Ishikawa (cell line): ENCODE results near the gene PDE11A.

Experiments used
- CEBPB ChIP-seq: IDR thresholded peaks from 2 replicates; pipeline ENCODE4 v1.6.1; 2012
- CREB1 ChIP-seq: IDR thresholded peaks from 2 replicates; pipeline ENCODE4 v1.6.1; 2012; ENCODE audit warnings: low read depth
- EGR1 ChIP-seq: IDR thresholded peaks from 2 replicates; pipeline ENCODE4 v1.6.1; 2012
- EP300 ChIP-seq: IDR thresholded peaks from 2 replicates; pipeline ENCODE4 v1.6.1; 2012; ENCODE audit warnings: borderline replicate concordance
- FOXM1 ChIP-seq: IDR thresholded peaks from 2 replicates; pipeline ENCODE4 v1.6.1; 2012; ENCODE audit warnings: low read depth, borderline replicate concordance
- NFIC ChIP-seq: IDR thresholded peaks from 2 replicates; pipeline ENCODE4 v1.6.1; 2012
- RAD21 ChIP-seq: IDR thresholded peaks from 2 replicates; pipeline ENCODE4 v1.6.1; 2012; ENCODE audit warnings: low read depth
- TAF1 ChIP-seq: IDR thresholded peaks from 2 replicates; pipeline ENCODE4 v1.6.1; 2012; ENCODE audit warnings: low read depth, mild to moderate bottlenecking
- TCF12 ChIP-seq: IDR thresholded peaks from 2 replicates; pipeline ENCODE4 v1.6.1; 2012; ENCODE audit warnings: low read depth
- TEAD4 ChIP-seq: IDR thresholded peaks from 2 replicates; pipeline ENCODE4 v1.6.1; 2012
- YY1 ChIP-seq: IDR thresholded peaks from 2 replicates; pipeline ENCODE4 v1.6.1; 2012; ENCODE audit warnings: low read depth
- ZBTB7A ChIP-seq: IDR thresholded peaks from 2 replicates; pipeline ENCODE4 v1.6.1; 2012; ENCODE audit warnings: low read depth
- TF ChIP-seq, protein P1 (sequence below): IDR thresholded peaks from 2 replicates; pipeline ENCODE4 v1.6.1; 2012; ENCODE audit warnings: low read depth, mild to moderate bottlenecking
- TF ChIP-seq, protein P2 (sequence below): IDR thresholded peaks from 2 replicates; pipeline ENCODE4 v1.6.1; 2012
- TF ChIP-seq, protein P3 (sequence below): IDR thresholded peaks from 2 replicates; pipeline ENCODE4 v1.6.1; 2012

Gene PDE11A

DNA sequence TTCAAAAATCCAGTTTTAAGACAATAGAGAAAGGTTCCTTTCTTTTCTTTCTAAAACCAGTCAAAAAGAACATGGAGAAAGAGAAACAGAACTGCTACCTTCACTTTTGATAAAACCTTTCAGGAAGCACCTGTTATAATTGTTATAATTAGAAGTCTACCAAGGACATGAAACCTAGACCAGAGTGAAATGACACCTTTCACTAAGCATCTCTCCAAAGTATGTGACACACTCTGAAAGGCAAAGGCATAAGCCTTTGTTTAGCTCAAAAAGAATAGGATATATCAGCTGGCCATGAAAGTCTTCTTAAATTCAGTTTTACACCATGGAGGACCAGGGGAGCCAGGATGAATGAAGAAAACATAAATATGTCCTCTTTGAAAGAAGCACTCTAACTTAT lies 20.9 kb upstream of the PDE11A start:
- TF ChIP-seq NFIC = no peak
- TF ChIP-seq, protein P1, sequence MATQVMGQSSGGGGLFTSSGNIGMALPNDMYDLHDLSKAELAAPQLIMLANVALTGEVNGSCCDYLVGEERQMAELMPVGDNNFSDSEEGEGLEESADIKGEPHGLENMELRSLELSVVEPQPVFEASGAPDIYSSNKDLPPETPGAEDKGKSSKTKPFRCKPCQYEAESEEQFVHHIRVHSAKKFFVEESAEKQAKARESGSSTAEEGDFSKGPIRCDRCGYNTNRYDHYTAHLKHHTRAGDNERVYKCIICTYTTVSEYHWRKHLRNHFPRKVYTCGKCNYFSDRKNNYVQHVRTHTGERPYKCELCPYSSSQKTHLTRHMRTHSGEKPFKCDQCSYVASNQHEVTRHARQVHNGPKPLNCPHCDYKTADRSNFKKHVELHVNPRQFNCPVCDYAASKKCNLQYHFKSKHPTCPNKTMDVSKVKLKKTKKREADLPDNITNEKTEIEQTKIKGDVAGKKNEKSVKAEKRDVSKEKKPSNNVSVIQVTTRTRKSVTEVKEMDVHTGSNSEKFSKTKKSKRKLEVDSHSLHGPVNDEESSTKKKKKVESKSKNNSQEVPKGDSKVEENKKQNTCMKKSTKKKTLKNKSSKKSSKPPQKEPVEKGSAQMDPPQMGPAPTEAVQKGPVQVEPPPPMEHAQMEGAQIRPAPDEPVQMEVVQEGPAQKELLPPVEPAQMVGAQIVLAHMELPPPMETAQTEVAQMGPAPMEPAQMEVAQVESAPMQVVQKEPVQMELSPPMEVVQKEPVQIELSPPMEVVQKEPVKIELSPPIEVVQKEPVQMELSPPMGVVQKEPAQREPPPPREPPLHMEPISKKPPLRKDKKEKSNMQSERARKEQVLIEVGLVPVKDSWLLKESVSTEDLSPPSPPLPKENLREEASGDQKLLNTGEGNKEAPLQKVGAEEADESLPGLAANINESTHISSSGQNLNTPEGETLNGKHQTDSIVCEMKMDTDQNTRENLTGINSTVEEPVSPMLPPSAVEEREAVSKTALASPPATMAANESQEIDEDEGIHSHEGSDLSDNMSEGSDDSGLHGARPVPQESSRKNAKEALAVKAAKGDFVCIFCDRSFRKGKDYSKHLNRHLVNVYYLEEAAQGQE = no peak
- TF ChIP-seq EP300 = no peak
- no peak for TF ChIP-seq TCF12
- TF ChIP-seq ZBTB7A = no peak
- no peak for TF ChIP-seq TAF1
- TF ChIP-seq YY1 = no peak
- TF ChIP-seq, protein P2, sequence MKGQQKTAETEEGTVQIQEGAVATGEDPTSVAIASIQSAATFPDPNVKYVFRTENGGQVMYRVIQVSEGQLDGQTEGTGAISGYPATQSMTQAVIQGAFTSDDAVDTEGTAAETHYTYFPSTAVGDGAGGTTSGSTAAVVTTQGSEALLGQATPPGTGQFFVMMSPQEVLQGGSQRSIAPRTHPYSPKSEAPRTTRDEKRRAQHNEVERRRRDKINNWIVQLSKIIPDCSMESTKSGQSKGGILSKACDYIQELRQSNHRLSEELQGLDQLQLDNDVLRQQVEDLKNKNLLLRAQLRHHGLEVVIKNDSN = no peak
- TF ChIP-seq FOXM1 = no peak
- no peak for TF ChIP-seq RAD21
- TF ChIP-seq EGR1 = no peak
- TF ChIP-seq CEBPB = no peak
- no peak for TF ChIP-seq TEAD4
- TF ChIP-seq CREB1 = no peak
- TF ChIP-seq, protein P3, sequence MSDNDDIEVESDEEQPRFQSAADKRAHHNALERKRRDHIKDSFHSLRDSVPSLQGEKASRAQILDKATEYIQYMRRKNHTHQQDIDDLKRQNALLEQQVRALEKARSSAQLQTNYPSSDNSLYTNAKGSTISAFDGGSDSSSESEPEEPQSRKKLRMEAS = no peak

DNA sequence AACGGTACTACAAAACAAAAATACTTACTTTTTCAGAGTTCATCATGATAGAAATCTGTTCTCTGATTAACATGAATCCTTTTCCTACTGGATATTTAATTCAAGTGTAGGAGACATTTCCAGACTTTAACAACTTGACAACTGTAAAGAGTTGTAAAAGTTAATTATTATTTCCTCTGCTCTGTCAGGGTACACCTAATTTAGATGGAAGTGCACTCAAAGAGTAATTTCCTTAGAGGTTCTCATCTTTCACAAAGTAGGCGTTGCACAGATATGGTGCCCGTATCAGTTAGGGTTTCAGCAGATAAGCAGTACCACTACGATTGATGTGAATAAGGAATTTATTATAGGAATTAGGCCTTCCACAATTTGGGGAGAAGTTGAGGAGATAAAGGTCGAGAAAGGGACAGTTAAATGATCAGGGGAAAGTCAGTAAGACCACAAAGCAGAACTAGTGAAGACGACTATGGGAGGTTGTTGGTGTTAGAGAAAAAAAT lies 16.2 kb upstream of the PDE11A start:
- TF ChIP-seq, protein P1 = no peak
- TF ChIP-seq CEBPB (no peak), TCF12 (no peak), EP300 (no peak), NFIC (no peak), TEAD4 (no peak), RAD21 (no peak), FOXM1 (no peak), CREB1 (no peak), YY1 (no peak), ZBTB7A (no peak), TAF1 (no peak), EGR1 (no peak)
- TF ChIP-seq, protein P2 = no peak
- TF ChIP-seq, protein P3 = no peak

DNA sequence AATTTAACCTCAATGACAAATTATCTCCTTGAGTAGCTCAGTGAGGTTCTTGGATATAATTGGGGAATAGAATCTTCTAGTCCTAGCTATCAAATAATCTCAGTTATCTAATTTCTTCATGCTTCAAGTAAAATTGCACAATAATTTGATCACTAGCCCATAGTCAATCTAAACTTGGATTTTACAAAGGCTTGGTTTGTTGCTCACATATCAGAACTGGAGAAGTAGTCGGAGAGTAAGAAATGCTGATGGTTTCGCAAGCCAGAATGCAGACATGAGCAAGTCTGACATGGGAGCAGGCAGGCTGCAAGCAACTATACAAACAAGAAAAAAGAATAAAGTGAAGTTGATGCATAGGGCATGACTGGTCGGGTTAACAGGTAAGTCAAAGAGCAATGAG lies 11.7 kb upstream of the PDE11A start:
- TF ChIP-seq RAD21 = no peak

DNA sequence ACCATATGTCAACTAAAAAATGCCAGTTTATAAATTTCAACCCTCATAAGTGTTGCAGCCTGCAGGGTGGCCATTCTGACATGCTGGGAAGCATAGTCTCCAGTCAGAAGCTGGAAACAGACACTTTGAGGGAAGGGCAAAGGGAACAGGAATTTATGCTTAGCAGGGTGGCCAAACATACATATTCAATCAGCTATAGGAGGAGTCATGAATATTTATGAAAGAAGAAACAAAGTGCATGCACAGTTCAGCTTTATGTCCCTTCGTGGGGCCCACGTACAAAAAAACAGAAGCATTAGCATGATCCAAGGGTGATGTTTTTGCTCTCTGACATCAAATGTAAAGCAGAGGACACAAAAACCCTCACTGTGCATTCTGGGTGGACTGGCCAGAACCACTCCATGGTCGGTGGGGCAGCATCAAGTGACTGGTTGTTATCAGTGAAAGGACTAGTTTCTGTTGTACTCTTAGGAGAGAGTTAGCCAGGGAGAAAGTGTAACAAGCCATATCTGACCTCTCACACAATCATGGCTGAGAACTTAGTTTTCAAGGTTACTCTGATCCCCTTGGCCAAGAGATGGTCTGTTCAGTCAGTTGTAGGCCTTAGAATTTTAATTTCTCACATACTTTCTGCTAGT lies 9.9 kb upstream of the PDE11A start:
- TF ChIP-seq NFIC (no peak), YY1 (no peak), TCF12 (no peak), EP300 (no peak), TAF1 (no peak), CEBPB (no peak), RAD21 (no peak), ZBTB7A (no peak)
- TF ChIP-seq, protein P1 = no peak
- TF ChIP-seq, protein P2 = no peak
- TF ChIP-seq, protein P3 = no peak
